GM19328 (cell line): ENCODE data around the gene SLC4A3.

Experiments used
- ATAC-seq: cut with Tn5 transposase; IDR thresholded peaks from one replicate; pipeline ENCODE4 v1.9.1; 2021; ENCODE audit warnings: mild to moderate bottlenecking, moderate library complexity; ENCODE audit not compliant: unreplicated experiment

Gene SLC4A3

GRCh38 chr2:219611866-219612576 lies 15.4 kb upstream of the SLC4A3 start:
- ATAC-seq, result no peak

- ATAC-seq, result peak; percentile 71
Measured at GRCh38 chr2:219612577-219613286, 14.7 kb upstream of the SLC4A3 start.

- no peak for ATAC-seq
Measured at GRCh38 chr2:219613461-219614070, 13.9 kb upstream of the SLC4A3 start.

- ATAC-seq, result no peak
Measured at GRCh38 chr2:219614076-219614860, 13.2 kb upstream of the SLC4A3 start.

- no peak for ATAC-seq
Measured at GRCh38 chr2:219615036-219615435, 12.4 kb upstream of the SLC4A3 start.

- no peak for ATAC-seq
Measured at GRCh38 chr2:219615894-219616293, 11.5 kb upstream of the SLC4A3 start.

- ATAC-seq, result no peak
Measured at GRCh38 chr2:219616550-219616949, 10.9 kb upstream of the SLC4A3 start.

GRCh38 chr2:219618733-219619122 lies 8.7 kb upstream of the SLC4A3 start:
- no peak for ATAC-seq

GRCh38 chr2:219619235-219619634 lies 8.2 kb upstream of the SLC4A3 start:
- no peak for ATAC-seq

- no peak for ATAC-seq
Measured at GRCh38 chr2:219620546-219620945, 6.9 kb upstream of the SLC4A3 start.

GRCh38 chr2:219621935-219622334 lies 5.5 kb upstream of the SLC4A3 start:
- no peak for ATAC-seq

- no peak for ATAC-seq
Measured at GRCh38 chr2:219622472-219622871, 5.0 kb upstream of the SLC4A3 start.

- no peak for ATAC-seq
Measured at GRCh38 chr2:219624565-219624964, 2.9 kb upstream of the SLC4A3 start.

GRCh38 chr2:219625179-219625578 lies 2.3 kb upstream of the SLC4A3 start:
- ATAC-seq, result no peak

GRCh38 chr2:219626540-219626939 lies 890 bp upstream of the SLC4A3 start:
- no peak for ATAC-seq

GRCh38 chr2:219628235-219628985 lies 980 bp downstream of the SLC4A3 start:
- no peak for ATAC-seq

- ATAC-seq, result no peak
Measured at GRCh38 chr2:219628986-219629901, 1.8 kb downstream of the SLC4A3 start.

- no peak for ATAC-seq
Measured at GRCh38 chr2:219629976-219630695, 2.7 kb downstream of the SLC4A3 start.
